ENCODE data around the gene ATP6V1E1. TPM values are rescaled to one million over a fixed set of nuclear protein-coding genes. Genes with fewer than 3 reads are reported as not detected.

The ATP6V1E1 gene
- total RNA-seq, 1 donor from 2014 or later = 213 TPM

GRCh38 chr22:17589810-17590375 is 38.7 kb downstream of the ATP6V1E1 start:
- Histone ChIP-seq H3K9me3 (replicated peaks) (no peaks in the 10 kb centered on the region), H3K27ac (replicated peaks) (no peak overlapping the region), H3K4me3 (no peak overlapping the region), H3K27me3 (ENCODE audit: low read depth) (no peaks in the 10 kb centered on the region), H3K4me1 (peaks cover 11% of the 10 kb centered on the region), H3K36me3 (peaks cover 59% of the 10 kb centered on the region)
- intact Hi-C loops (cut with micrococcal nuclease) = no loop called here
- no peak for TF ChIP-seq CTCF (IDR thresholded peaks at IDR 0.05; ENCODE audit: borderline replicate concordance)
- no peak for DNase-seq

- intact Hi-C loops (cut with micrococcal nuclease) = no loop called here
- H3K4me1 ChIP-seq = peaks cover 11% of the 10 kb centered on the region
- H3K36me3 ChIP-seq = peaks cover 46% of the 10 kb centered on the region
- DNase-seq = no peak
- H3K27ac ChIP-seq (replicated peaks) = no peak overlapping the region
- H3K4me3 ChIP-seq = no peak overlapping the region
- H3K27me3 ChIP-seq (ENCODE audit: low read depth) = no peaks in the 10 kb centered on the region
- no peak for TF ChIP-seq CTCF (IDR thresholded peaks at IDR 0.05; ENCODE audit: borderline replicate concordance)
- H3K9me3 ChIP-seq (replicated peaks) = no peaks in the 10 kb centered on the region
Measured at GRCh38 chr22:17588606-17589005, 39.9 kb downstream of the ATP6V1E1 start.

GRCh38 chr22:17587629-17588028 is 40.9 kb downstream of the ATP6V1E1 start:
- Histone ChIP-seq H3K4me3 (no peak overlapping the region), H3K36me3 (peaks cover 37% of the 10 kb centered on the region), H3K9me3 (replicated peaks) (no peaks in the 10 kb centered on the region), H3K4me1 (peaks cover 8% of the 10 kb centered on the region), H3K27me3 (ENCODE audit: low read depth) (no peaks in the 10 kb centered on the region), H3K27ac (replicated peaks) (no peak overlapping the region)
- intact Hi-C loops (cut with micrococcal nuclease) = no loop called here
- DNase-seq = no peak
- TF ChIP-seq CTCF (IDR thresholded peaks at IDR 0.05; ENCODE audit: borderline replicate concordance) = no peak

- H3K27me3 ChIP-seq (ENCODE audit: low read depth) = no peaks in the 10 kb centered on the region
- TF ChIP-seq CTCF (IDR thresholded peaks at IDR 0.05; ENCODE audit: borderline replicate concordance) = no peak
- no peak overlapping the region for H3K4me3 ChIP-seq
- no peaks in the 10 kb centered on the region for H3K9me3 ChIP-seq (replicated peaks)
- intact Hi-C loops (cut with micrococcal nuclease) = no loop called here
- H3K4me1 ChIP-seq = peaks cover 8% of the 10 kb centered on the region
- no peak for DNase-seq
- H3K27ac ChIP-seq (replicated peaks) = no peak overlapping the region
- peaks cover 30% of the 10 kb centered on the region for H3K36me3 ChIP-seq
Measured at GRCh38 chr22:17586831-17587440, 41.6 kb downstream of the ATP6V1E1 start.

- intact Hi-C loops (cut with micrococcal nuclease) = no loop called here
- Histone ChIP-seq H3K9me3 (replicated peaks) (no peaks in the 10 kb centered on the region), H3K36me3 (peaks cover 7% of the 10 kb centered on the region), H3K4me3 (no peak overlapping the region), H3K4me1 (peaks cover 12% of the 10 kb centered on the region), H3K27me3 (ENCODE audit: low read depth) (no peaks in the 10 kb centered on the region), H3K27ac (replicated peaks) (no peak overlapping the region)
- no peak for TF ChIP-seq CTCF (IDR thresholded peaks at IDR 0.05; ENCODE audit: borderline replicate concordance)
- no peak for DNase-seq
Measured at GRCh38 chr22:17583151-17583550, 45.4 kb downstream of the ATP6V1E1 start.

Measured in left ventricle myocardium inferior (tissue), 1 donor.